NCI-H2081 (cell line): ENCODE results near the gene FHL2.

Experiments
- DNase-seq, 2 experiments: peaks; one replicate each; lab custom pipeline; 2025; lab: John Stamatoyannopoulos, UW

The FHL2 gene

DNA sequence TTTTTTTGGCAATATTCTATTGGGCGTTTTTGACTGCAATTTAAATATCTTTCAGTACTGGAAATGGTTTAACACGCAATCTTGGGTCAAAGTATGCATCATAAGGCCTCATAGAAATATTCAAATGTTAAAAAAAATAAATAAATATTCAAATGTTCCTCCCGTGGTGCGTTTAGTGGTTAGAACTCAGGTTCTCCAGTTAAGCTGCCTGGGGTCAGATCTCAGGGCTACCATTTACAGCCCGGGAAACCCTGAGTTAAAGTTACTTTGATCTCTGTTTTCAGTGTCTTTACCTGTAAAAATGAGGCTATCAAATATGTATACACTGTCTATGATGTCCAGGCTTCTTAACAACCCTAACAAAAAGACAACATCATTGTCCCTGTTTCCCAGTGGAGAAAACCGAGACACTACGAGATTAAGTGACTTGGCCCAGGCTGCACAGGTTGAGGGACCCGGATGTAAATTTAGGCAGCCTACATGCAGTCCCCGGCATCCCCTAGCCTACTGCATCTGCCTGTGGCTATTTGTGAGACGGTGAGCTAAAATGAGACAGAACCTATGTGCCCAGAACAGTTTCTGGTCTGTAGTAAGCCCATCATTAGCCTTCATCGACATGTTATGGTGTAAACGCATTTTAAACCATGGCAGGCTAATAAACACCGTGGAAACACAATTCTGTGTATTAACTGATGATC is 1.7 kb downstream of the FHL2 start:
- no peak for DNase-seq

DNA sequence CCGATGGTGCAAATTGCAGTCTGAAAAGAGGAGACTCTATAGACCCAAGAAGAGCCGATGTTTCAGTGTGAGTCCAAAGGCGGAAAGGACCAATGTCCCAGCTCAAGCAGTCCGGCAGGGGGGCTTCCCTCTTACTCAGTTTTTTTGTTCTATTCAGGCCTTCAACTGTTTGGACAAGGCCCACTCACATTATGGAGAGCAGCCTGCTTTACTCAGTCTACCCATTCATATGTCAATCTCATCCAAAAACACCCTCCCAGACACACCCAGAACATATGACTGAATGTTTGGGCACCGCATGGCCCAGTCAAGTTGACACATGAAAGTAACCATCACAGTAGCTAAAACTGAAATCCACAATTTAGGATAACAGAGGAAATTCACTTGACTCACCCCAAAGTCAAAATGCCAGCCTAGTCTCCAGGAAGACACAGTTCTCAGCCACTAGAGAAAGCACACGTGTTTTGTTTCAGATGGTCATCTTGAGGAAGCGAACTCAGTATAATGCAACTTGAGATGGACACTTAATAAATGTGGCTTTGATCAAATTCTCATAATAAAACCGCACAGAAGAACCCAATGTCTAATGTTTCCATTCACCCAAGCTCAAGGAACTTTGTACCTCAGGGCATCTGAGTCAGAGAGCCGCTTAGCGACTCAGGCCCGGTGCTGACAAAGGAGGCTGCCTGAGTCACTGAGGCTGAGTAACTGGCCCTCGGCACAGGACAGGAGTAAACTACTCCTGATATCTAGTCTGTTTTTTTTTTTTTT is 2.4 kb downstream of the FHL2 start:
- no peak for DNase-seq

DNA sequence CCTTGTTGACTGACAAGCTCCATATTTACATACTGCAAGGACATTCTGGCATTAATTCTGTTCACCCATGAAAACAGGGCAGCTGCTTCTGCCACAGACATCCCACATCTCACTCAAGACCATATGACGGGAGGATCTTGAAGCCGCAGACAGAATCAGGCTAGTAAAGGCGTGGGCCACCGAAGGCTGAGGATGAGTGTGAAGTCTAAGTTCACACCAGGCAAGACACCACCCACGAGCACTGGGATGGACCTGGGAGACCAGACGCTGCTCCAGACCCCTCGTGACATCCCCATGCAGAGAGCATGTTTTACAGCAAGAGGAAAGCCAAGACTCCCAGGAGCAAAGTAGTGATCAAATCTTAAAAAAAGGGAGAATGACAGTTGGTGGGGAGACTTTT is 3.2 kb downstream of the FHL2 start:
- DNase-seq, result no peak

DNA sequence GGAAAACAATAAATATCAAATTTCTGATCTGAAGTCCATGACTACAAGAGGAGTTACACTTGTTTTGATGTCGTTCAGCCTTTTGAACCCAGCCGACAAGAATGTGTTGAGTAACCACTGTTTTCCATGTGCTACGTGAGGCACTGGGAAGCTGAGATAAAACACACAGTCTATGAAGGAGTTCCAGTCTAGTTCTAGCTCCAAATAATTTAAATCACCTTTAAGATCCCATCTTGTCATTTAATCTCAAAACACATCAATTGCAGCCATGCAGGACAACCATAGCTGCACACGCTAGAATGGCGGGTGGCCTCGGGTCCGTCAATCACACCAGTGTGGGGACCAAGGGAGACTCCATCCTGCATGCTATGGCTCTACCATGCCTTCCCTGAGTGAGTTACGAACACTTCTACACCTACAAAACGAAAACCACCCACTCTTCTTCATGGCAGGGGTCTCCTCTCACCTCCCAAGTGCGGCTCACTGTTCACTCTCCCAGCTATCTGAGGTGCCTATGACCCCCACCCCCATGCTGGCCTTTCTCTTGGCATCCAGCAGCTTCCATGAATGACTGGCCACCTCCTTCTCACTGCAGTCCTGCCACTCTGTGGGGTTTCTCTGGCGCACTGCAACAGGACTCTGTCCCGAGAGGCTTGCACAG is 3.8 kb downstream of the FHL2 start:
- DNase-seq, result no peak

DNA sequence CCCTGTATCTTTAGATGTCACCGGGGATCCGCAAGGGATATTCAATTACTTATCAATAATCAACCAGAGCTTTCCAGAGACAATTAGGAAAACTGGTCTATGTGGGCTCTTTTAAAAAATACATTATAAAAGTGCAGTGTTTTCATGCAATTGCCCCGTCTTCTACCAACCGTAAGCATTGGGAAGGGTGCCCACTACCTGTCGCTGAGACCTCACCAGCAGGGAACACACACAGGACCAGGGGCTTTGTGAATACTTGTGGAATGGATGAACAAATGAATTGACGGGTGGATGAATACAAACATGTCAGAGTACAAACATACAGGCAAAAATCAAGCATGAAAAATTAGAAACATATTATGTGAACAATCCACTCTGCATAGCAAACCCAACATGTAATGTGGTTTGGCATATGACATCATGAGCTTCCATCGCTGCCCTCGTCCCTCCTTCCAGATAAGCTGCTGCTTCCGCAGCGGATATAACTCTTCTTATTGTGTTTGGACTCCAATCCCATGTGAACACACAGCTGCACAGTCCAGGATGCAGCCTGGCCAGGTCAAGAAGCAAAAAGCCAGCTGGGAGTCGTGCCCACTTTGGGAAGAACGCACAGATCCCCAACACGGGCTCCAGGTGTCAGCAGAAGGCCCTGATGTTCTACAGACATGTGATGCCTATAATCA is 5.3 kb downstream of the FHL2 start:
- DNase-seq, result no peak

DNA sequence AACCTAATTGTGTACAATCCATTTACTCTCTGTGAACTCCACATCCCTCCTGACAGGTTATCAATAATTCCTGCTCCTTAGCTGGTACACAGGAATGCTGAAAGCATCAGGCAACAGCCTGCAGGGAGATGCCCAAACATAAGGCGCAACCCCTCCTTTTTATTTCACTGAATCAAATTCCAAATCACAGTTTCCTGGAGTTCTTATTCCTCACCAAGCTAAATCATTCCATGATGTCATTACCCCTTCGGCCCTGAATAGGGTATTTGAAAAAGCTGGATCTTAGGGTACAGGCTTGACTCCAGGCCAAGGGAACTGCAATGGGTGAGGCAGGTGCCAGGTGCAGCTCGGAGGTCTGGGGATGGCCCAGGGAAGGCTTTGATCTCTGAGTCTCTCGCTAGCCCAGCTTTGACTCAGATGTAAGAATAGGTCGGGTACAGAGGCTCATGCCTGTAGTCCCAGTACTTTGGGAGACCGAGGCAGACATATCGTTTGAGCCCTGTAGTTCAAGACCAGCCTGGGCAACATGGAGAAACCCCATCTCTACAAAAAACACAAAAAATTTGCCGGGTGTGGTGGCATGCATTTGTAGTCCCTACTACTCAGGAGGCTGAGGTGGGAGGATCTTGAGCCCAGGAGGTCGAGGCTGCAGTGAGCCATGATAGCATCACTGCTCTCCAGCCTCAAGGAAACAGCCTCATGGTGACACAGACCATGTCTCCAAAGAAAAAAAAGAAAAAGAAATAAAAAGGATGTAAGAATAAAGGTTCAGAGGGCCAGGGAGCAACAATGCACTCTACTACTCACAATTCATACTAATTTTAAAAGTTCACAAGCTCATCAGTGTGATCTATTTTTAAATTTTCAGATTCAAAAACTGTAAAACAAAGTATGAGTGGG is 6.8 kb downstream of the FHL2 start:
- no peak for DNase-seq

DNA sequence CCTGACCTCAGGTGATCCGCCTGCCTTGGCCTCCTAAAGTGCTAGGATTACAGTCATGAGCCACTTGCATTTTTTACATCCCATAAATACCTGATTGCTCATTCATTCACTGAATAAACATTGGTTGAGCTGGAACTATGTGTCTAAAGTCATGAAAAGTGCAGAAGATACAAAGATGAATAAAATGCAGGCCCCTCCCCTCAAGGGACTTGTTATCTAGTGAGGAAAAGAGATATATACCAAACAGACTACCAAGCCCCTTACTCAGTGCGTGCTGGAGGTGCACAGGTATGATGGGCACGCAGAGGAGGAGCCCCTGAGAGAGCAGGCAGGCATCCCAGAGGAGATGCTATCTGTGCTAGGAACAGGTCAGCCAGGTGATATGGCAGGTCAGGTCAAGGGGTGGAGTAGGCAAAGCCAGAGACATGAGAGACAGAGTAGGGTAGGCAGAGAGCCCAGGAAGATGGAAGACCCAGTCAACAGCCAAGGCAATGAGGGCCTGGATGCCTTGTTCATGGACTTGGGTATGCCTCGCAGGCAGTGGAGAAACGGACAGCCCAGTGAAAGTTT is 7.7 kb downstream of the FHL2 start:
- no peak for DNase-seq

DNA sequence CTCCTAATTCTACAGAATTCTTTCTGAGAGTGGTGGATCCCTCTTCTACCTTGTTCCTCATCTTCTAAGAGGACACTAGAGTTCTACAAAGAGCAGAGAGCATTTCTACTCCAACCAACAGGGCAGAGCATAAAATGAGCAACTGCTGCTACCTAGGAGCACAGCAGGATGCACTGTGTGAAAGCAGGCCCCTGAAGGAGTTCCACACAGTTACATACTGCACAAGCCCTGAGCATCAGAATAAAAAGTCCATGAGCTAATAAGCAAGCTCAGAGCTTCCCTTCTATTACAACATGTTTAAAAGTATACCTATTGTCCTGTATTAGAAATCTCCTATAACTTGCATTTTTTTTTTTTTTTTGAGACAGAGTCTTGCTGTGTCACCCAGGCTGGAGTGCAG is 8.4 kb downstream of the FHL2 start:
- DNase-seq, result no peak

DNA sequence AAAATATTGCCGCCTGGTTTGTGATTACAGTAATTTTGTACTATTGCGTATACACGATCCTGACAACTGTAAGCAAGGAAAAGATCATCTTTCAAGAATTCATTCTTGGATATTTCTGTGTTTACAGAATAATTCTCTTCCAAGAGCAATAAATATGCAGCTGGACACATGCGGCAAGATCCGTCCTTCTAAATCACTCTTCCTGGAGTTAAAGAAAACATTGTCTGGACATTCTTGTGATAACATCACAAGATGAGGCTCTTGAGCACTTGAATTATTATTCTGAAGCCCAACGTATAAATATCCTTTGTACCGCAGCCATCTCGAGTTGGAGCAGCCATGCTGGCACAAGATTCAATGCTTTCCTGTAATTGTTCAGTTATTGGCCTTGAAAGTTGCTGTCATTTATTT is 9.9 kb downstream of the FHL2 start:
- no peak for DNase-seq

DNA sequence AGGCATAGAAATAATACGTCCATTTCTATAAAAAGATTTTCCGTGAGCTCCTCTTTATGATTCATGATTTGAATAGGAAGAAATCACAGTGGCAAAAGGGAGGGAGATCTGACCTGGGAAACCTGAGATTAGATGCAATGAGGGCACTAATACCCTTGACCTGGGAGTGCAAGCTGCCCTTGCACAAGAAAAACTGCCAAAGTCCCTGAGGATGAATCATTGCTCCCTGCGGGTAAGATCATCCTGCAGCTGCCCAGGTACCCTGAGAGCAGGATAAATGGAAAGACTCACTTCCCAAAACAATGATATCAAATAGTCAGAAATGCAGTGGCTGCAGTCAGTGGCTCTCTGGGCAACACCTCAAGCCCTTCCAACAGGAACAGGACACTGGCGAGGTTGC is 11.6 kb downstream of the FHL2 start:
- no peak for DNase-seq

DNA sequence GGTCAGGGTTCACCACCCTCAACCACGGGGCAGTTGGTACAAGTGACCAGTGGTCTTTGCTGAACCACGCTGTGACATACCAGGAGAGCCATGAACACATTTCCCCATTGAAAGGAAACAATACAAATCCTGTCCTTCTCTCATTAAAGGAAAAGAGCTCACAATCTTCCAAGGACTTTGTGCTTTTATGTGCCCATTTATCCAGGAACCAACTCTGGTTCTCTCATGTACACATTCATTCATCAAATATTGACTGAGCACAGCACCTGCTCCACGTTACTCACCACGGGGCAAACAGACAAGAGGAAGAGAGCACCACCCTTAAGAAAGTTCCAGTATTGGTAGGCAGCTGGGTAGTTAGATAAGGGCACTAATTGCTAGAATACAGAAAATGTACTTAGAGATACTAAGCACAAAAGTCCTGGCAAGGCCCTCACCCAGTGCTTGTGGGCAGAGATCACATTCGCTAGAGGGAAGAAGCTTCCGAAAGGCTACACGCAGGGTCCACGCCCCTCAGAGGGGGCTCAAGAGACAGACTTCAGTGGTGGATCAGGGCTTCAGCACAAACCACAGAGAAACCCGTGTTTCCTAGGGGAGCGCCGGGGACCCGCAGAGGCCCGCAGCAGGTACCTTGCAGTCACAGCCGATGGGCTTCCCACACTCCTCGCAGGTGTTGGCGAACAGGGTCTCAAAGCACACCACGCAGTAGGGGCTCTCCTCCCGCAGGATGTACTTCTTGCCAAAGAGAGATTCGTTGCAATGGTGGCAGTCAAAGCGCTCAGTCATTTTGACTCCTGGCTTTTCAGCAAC is 12.9 kb downstream of the FHL2 start:
- DNase-seq, result no peak

DNA sequence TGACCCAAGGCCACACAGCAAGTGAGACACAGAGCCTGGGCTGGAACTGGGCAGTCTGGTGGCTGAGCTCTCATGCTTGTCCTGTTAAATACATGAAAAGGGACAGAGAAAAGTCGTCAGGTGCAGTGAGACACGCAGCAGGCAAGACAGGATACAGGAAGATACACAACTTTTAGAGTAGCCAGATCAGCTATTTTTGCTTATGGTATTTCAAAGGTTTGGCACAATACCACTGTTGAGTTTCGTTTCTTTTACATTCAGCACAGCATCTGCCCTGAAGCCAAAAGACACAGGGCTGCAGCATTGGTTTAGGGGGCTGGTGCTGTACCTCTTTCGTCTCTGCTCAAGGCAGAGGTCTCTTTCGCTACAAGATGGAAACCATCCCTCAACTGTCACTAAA is 14.0 kb downstream of the FHL2 start:
- DNase-seq, result no peak

DNA sequence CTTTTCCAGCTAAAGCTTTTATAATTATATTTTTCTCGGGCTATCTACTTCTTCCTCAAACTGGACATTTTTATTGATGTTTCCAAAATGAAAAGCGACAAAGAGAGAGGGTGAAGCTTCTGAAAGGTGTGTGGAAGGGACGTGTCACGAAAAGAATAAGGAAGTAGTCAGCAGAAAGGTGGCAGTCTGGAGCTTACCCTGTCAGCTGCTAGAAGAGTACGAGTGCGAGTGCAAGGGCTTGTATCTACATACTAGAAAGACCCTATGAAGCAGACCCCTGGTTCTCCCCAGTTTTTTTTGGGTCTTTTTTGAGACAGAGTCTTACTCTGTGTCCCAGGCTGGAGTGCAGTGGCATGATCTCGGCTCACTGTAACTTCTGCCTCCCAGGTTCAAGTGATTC is 14.6 kb downstream of the FHL2 start:
- no peak for DNase-seq

DNA sequence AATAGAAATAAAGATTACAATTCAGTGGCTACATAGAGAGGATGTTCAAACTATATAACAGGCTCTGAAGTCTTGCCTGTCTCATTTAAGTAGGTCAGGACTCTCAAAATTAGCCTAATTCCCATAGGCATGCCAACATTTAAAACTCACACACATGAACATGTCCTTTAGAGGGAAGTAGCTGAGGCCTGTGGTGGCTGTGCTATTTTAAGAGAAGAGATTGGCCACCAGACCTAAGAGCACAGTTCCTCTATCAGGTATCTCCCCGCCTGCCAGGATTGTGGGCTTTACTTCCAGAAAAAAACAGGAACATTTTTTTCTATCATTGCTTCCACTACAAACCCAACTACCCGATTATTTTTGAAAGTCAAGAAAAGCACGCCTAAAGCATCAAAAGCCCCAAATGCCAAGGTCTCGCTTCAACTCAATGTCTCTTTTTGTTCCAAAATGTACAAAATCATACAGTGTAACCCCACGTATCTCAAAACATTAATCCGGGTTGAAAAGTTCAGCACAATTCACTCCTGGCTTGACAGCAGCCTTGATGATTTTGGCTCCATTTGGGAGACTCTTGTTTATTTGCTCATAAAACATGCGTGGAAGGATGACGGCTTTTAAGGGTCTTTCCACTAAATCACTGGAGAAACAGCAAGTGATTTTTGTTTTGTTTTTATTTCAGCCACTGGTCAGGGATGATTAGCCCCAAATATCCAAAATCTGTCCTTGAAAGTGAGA is 15.3 kb downstream of the FHL2 start:
- no peak for DNase-seq

DNA sequence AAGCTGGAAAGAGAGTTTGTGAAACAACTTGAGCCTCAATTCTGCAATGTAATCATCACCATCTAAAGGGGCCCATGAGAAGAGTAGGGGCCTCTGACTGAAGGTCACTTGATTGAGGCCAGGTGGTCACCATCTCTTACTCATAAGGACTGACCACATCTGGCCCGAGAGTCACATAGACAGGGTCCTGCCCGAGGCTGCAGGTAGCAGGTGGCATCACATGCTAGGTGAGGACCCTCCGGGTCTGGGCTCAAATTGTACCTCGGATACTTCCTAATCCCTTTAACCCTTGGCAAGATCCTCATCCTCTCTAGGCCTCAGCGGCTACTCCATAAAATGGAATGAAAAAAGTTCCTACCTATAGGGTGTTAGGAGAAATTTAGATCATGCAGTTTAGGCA is 16.7 kb downstream of the FHL2 start:
- no peak for DNase-seq

DNA sequence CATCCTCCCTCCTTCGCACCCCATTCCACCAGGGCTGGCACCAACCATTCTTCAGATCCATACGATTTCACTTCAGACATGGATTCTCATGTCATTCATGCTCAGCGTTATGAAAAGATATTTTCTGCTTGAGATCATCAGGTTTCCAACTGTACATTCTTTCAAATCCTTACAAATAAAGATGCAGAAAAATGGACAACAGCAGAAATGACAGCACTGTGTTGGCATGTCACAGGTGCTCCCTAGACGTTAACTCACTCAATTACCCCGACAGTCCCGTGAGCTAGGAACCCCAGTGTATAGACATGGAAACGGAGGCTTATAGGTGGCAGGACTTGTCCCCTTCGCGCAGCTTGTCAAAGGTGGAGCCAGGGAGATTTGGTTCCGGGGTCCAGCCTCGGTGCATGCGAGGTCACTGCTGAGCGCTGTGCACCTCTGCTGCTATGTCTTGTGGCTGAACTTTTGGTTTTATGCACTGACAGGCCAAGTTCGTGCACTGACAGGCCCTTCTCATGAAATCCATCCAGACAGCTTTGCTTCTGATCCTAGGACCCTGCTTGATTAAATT is 17.7 kb downstream of the FHL2 start:
- no peak for DNase-seq

DNA sequence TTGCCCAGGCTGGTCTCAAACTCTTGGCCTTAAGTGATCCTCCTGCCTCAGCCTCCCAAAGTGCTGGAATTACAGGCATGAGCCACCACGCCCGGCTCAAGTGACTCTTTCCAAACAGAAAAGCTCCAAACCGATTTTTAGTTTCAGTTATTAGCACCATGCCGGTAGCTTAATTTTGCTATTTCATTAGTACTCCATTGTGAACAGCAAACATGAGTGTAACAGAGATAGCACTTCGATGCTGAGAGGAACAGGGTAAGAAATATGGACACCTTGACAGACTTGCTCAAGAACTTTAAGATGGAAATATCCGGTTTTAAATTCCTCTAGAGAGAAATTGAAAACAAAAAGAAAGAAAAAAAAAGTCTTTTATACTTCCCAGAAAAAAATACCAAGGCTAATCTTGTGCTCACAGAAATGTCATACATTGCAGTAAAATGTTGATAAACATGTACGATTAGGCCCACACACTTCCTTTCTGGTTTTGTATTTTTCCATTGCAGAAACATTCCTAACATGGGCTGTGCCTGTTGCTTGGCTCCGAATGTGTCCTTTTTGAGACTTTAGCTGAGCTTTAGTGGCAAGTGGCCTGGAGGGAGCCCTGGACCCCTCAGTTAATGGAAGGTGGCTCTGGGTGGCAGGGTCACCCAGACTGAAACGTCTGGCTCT is 18.3 kb downstream of the FHL2 start:
- no peak for DNase-seq

DNA sequence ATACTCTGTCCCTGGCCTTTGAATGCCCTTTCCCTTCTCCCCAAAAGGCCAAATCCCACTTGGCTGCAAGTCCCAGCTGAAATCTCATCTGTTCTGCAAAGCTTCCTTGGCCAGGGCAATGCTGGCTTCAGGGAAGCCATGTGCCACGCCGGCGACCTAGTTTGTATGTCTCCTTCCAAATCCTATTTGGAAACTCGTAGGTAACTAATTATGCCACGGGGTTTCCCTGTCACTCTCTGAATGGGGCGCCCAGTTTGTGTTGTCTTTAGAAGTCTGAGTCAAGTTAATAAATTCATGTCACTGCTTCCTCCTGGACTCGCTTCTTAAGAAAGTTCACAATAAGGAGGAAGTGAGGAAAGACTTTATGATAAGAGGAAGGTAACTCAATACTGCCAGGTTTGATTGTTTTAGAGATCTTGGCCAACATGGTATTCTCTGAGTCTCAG is 19.1 kb downstream of the FHL2 start:
- no peak for DNase-seq

DNA sequence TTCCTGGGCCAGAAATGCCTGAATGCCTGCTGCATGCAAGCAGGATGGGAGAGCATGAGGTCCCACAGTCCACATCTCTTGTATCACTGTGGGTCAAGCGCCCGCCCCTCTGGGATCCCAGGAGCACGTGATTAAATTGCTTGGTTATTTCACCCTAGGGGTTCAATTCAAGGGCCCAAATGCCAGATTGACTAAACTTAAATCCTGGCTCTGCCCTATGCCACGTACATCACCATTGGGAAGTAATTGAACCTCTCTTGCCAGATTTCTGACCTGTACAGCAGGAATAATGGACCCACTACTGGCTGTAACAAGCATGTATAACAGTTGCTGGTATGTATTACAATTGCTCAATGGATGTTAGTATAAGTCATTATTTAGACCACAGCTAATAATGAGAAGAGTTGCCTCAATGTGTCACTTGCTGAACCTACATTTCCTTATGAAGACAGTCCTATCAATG is 19.9 kb downstream of the FHL2 start:
- DNase-seq, result no peak
